ENCODE measurements around the gene ARL6IP5. TPM values are rescaled to one million over a fixed set of nuclear protein-coding genes. Genes with fewer than 3 reads are reported as not detected.

ARL6IP5 gene
- total RNA-seq, 1 donor, result 177 TPM

DNA sequence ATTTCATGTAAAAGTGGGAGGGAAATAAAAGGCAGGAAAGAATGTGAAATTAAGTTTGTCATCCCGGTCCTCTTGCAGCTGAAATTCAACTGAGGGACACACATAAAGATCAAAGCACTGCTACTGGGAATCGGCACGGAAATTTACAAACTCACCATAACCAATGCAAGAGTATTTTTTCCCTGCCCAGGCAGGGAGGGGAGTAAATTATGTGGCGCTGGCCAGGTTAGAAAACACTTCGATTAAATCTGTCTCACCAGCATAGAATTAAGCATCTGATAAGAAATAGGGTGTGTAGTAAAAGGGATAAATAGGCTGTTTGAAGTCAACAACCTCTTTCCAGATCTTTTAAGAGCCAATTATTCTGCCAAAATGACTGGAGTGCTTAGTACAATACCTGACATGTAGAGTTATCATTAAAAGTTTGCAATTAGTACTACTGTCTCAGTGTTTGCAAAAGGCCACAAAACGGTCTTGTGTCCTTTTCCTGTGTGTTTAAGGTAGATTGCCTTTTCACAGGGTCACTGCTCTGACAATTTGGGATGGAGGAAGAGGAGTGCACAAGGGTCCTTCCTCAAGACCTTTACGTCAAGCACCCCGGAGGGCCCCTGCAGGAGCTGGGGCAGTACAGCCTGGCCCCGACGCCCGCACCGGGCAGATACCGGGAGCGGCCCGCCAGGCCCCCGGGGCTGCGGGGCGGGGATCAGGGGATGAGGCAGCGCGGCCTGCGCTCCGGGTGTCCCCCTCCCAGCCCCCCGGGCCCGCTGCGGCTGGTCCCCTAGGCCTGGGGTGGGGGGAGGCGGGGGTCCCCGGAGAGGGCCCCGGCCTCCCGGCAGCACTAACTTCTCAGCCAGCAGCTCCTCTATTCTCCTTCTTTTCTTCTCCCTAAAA lies 5.2 kb upstream of the ARL6IP5 start:
- TF ChIP-seq, protein P1, sequence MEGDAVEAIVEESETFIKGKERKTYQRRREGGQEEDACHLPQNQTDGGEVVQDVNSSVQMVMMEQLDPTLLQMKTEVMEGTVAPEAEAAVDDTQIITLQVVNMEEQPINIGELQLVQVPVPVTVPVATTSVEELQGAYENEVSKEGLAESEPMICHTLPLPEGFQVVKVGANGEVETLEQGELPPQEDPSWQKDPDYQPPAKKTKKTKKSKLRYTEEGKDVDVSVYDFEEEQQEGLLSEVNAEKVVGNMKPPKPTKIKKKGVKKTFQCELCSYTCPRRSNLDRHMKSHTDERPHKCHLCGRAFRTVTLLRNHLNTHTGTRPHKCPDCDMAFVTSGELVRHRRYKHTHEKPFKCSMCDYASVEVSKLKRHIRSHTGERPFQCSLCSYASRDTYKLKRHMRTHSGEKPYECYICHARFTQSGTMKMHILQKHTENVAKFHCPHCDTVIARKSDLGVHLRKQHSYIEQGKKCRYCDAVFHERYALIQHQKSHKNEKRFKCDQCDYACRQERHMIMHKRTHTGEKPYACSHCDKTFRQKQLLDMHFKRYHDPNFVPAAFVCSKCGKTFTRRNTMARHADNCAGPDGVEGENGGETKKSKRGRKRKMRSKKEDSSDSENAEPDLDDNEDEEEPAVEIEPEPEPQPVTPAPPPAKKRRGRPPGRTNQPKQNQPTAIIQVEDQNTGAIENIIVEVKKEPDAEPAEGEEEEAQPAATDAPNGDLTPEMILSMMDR (IDR thresholded peaks at IDR 0.05; ENCODE audit: insufficient read depth, low read length), result no peak
- H3K4me3 ChIP-seq (ENCODE audit: low read depth, low read length), result peak overlapping the region; percentile 80
- no peak for DNase-seq (ENCODE audit: low read depth)

DNA sequence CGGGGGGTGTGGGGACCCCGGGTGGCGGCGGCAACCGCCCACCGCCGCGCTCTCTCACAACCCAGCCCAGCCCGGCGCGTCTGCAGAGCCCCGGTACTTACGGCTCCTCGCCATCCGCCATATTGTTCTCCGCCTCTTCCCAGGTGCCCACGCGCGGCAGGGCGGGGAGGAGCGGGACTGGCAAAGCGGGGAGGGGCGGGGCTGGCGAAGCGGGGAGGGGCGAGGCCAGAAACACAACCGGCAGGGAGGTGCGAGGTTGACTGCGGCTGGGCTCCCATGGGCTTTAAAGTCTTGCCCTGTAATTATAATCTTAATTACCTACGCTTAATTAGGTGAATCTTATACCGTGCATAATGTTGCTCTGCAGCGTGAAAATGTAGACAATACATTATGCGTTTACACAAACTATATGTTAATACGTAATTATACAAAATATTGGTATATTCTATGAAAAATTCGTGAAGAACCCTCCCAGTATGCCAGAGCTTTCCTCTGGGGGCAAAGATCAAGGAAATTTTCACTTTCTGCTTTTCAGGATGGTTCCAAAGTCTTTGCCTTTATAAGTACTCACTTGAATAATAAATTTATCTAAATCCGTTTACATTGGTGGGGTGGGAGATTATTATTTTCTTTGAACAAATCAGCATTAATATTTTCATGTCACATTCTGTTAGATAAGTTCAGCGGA lies 4.4 kb upstream of the ARL6IP5 start, which contains the start of gene UBA3:
UBA3 (minus strand) TSS at position 133 of the 688 bp plus-strand sequence; CDS start at position 121, 12 bp downstream.
- H3K4me3 ChIP-seq (ENCODE audit: low read depth, low read length), result peak within 1 kb of the TSS; percentile 80
- TF ChIP-seq, protein P1 (IDR thresholded peaks at IDR 0.05; ENCODE audit: insufficient read depth, low read length), result no peak
- DNase-seq (ENCODE audit: low read depth), result peak; percentile 74

DNA sequence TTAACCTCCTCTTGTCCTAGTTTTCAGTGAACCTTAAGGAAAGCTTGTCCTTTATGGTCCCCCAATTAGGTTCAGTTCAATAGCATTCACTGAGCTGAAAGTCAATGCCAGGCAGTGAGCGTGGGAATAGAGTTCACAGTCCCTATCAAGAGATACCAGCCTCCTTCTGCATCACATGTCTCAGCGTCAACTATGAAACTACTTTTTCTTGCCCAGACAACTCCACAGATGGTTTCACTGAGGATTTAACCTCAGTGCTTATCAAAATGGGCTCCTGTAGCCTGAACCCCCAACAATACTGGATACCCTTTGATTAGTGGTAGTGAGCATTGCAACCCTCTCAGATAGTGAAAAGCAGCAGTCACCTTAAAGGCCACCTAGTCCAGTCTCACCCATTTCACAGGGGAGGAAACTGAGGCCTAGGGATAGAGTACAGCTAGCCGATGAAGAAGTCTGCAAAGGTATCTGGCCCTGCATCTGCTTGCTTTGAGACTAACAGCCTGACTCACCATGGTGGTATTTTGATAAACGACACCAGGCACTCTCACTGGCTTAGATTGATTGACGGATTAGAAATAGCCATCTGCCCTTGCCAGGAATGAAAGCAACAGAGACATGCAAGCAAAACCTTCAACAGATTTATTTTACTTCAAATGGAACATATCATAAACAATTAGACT lies 3.0 kb upstream of the ARL6IP5 start:
- no peak overlapping the region for H3K4me3 ChIP-seq (ENCODE audit: low read depth, low read length)
- TF ChIP-seq, protein P1 (IDR thresholded peaks at IDR 0.05; ENCODE audit: insufficient read depth, low read length), result no peak
- DNase-seq (ENCODE audit: low read depth), result no peak

DNA sequence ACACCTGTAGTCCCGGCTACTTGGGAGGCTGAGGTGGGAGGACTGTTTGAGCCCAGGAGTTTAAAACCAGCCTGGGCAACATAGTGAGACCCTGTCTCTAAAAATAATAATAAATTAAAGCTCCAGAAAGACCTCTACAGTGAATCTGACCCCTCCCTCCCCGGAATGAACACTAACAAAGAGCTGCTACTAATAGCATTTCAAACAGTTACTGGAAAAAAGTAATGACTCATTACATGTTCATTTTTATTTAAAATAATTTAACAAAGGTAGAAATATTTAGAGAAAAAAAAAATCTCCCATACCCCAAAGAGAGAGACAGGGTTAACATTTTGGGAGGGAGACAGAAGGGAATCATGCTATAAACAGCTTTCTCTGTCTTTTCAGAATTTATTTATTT lies 2.4 kb upstream of the ARL6IP5 start:
- DNase-seq (ENCODE audit: low read depth), result no peak
- no peak overlapping the region for H3K4me3 ChIP-seq (ENCODE audit: low read depth, low read length)
- TF ChIP-seq, protein P1 (IDR thresholded peaks at IDR 0.05; ENCODE audit: insufficient read depth, low read length), result no peak

DNA sequence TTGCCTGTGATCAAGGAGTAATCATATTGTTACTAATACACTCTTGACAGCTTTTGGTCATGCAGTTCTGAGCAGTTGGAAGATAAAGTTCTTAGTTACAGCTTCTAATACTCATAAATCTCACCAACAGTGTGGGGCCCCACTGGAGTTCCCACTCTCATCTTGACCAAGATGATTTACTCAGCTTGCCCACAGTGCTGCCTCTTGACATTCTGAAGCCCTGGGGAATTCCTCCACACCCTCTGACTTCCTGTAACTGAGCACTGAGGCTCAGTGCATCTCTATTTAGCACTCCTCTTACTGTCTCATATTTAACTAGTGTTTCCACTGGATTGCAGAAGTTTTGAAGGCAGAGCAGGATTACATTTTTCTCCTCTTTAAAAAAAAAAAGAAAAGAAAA lies 1.9 kb upstream of the ARL6IP5 start:
- TF ChIP-seq, protein P1 (IDR thresholded peaks at IDR 0.05; ENCODE audit: insufficient read depth, low read length), result no peak
- DNase-seq (ENCODE audit: low read depth), result peak; percentile 90
- no peak overlapping the region for H3K4me3 ChIP-seq (ENCODE audit: low read depth, low read length)

DNA sequence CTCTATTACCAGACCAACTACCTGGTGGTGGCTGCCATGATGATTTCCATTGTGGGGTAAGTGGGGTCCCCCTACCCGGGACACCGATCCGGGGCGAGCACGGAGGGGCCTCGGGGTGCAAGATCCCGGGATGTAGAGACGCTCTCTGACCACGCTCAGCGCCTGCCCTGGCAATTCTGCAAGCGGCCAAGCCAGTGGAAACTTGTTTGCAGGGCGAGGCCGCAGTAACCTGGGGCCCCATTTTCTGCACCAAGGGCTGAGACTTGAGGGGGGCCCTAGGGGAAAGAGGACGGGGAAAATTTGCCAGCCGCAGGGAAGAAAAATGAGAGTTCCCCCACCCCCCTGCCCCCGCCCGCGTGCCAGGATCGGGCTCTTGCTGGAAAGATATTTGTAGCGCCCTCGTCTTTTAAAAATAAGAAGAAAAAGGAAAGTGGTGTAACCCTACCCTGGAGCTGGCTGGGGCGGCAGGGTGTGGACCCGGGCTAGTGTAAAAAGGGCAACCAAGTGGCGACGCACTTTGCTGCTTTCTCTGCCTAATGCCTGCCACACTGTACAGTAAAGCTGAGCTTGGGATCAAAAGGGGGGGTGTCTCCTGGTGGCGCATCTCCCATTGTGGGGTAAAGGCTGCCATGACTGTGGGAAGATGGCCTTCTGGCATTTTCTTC lies 563 bp downstream of the ARL6IP5 start:
- TF ChIP-seq, protein P1 (IDR thresholded peaks at IDR 0.05; ENCODE audit: insufficient read depth, low read length), result no peak
- peak overlapping the region; percentile 96 for H3K4me3 ChIP-seq (ENCODE audit: low read depth, low read length)
- peak; percentile 39 for DNase-seq (ENCODE audit: low read depth)

Measured in fibroblast of the aortic adventitia (primary cell).